ENCODE results near the gene OBSCN.

OBSCN gene

DNA sequence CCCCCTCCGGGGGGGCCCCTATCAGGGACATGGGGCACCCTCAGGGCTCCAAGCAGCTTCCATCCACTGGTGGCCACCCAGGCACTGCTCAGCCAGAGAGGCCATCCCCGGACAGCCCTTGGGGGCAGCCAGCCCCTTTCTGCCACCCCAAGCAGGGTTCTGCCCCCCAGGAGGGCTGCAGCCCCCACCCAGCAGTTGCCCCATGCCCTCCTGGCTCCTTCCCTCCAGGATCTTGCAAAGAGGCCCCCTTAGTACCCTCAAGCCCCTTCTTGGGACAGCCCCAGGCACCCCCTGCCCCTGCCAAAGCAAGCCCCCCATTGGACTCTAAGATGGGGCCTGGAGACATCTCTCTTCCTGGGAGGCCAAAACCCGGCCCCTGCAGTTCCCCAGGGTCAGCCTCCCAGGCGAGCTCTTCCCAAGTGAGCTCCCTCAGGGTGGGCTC is 163.9 kb downstream of the OBSCN start:
- no peak for DNase-seq

DNA sequence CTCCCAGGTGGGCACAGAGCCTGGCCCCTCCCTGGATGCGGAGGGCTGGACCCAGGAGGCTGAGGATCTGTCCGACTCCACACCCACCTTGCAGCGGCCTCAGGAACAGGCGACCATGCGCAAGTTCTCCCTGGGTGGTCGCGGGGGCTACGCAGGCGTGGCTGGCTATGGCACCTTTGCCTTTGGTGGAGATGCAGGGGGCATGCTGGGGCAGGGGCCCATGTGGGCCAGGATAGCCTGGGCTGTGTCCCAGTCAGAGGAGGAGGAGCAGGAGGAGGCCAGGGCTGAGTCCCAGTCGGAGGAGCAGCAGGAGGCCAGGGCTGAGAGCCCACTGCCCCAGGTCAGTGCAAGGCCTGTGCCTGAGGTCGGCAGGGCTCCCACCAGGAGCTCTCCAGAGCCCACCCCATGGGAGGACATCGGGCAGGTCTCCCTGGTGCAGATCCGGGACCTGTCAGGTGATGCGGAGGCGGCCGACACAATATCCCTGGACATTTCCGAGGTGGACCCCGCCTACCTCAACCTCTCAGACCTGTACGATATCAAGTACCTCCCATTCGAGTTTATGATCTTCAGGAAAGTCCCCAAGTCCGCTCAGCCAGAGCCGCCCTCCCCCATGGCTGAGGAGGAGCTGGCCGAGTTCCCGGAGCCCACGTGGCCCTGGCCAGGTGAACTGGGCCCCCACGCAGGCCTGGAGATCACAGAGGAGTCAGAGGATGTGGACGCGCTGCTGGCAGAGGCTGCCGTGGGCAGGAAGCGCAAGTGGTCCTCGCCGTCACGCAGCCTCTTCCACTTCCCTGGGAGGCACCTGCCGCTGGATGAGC is 164.5 kb downstream of the OBSCN start:
- DNase-seq, result no peak

DNA sequence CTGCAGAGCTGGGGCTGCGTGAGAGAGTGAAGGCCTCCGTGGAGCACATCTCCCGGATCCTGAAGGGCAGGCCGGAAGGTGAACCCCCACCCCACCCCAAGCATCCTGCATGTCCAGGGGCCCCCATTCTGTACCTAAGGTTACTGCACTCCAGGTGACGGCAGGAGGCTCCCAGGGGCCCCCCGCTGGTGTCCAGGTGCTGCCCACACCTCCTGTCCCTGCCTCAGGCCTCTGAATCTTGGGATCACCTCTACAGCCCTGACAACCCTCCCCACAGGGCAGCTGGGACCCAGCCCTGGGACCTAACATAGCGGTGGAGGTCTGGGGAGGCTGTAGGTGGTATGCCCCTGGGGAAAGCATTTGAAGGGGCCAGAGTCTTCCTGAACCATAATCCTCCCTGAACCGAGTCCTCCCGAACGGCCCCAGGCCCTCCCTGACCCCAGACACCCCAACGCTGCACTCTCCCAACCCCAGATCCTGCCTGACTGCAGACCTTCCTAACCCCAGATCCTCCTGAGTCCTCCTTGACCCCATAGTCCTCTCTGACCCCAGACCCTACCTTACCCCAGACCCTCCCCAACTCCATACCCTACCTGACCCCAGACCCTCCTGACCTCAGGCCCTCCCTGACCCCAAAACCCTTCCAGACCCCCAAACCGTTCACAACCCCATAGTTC is 165.3 kb downstream of the OBSCN start:
- no peak for DNase-seq

DNA sequence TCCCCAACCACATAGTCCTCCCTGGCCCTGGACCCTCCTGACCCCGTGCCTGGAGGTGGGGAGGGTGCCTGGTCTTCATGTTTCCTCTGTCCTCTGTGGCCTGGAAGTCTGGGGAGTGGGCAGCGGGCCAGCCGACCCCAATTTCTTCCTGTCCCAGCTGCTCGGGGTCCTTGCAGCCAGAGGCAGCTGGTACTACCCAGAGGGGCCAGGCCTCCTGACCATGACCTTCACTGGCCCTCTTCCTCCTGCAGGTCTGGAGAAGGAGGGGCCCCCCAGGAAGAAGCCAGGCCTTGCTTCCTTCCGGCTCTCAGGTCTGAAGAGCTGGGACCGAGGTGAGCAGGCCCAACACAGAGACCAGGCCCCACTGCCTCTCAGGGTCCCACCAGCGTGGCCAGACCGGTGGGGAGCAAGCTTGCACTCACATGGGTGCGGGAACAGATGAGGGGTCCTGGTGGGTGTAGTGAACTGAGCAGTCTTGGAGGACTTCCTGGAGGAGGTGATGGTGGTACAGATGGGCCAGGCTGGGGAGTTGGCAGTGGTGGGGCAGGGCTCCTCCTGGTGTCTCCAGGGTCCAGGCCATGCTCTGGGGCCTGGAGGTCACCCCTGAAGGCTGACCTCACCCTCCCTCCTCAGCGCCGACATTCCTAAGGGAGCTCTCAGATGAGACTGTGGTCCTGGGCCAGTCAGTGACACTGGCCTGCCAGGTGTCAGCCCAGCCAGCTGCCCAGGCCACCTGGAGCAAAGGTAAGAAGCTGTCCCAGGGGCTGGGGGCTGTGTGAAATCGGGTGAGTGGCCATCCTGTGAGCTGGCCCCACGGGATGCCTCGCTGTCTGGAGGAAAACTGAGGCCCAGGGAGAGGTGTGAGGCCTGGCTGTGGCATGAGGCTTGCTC is 166.1 kb downstream of the OBSCN start:
- DNase-seq, result no peak

DNA sequence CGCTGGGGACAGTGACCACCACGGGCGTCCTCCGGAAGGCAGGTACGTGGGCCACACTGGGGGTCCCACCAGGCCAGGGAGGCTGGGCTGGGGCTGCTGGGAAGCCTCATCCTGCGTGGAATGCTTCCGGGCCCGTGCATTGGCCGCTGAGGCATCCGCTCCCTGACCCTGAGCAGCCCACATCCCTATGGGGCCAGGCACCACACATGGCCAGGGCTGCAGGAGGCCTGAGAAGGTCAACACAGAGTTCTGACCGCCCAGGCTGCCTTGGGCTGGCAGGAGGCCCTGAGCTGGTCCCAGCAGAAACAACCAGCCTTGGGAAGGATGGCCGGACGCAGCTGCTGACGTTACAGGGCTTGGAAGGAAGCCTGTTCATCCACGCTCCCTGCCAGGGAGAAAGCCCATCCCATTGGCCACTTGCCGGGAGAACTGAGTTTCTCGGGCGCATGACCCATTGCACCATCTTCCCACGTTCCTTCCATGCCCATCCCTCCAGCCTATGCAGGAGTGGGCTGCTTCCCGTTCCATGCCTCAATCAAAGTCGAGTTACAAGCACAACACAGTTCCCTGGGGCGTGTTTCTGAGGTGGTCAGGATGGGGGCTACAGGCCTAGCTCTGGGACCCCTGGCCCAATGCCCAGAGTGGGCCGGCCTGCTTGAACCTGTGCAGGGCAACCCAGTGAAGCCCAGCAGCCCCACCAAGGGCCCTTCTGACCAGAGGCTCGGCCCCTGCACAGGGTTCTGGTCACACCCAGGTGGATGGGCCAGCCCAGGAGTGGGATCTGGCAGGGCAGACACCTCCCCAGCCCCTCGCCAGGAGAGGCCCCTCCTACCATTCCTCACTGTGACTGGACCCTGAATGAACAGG is 167.1 kb downstream of the OBSCN start:
- no peak for DNase-seq

DNA sequence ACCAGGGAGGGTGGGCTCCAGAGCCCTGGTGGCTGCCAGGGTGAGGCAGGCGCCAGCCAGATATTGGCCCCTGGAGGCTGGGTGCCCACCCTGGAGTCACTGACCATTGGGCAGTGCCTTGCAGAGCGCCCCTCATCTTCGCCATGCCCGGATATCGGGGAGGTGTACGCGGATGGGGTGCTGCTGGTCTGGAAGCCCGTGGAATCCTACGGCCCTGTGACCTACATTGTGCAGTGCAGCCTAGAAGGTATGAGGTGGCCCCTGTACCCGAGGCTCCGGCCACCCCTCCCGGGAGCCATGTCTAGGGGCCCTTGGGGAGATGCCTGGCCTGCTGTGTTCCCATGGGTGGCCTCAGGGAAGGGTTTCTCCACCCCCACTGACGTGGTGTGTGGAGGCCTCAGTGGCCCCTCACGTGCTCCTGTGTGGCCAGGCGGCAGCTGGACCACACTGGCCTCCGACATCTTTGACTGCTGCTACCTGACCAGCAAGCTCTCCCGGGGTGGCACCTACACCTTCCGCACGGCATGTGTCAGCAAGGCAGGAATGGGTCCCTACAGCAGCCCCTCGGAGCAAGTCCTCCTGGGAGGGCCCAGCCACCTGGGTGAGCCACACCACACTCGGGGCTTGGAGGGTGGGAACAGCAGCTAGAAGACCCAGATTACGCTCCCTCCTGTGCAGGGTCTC is 167.9 kb downstream of the OBSCN start:
- no peak for DNase-seq

DNA sequence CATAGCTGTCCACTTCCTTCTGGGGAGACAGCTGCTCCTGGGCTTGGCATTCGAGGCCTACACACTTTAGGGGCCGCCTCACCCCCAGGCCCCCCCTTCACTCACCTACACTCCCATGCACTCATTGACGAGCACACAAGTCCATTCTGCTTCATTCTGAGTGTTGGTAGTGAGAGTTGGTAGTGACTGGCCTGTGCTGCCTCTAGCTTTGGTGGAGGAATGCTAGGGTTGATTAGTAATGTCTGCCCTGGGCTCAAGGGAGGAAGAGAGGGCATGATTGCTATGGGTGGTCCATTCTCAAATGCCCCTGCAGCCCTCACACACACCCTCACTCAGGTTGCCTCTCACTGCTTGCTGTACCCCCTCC is 168.4 kb downstream of the OBSCN start:
- DNase-seq, result no peak

DNA sequence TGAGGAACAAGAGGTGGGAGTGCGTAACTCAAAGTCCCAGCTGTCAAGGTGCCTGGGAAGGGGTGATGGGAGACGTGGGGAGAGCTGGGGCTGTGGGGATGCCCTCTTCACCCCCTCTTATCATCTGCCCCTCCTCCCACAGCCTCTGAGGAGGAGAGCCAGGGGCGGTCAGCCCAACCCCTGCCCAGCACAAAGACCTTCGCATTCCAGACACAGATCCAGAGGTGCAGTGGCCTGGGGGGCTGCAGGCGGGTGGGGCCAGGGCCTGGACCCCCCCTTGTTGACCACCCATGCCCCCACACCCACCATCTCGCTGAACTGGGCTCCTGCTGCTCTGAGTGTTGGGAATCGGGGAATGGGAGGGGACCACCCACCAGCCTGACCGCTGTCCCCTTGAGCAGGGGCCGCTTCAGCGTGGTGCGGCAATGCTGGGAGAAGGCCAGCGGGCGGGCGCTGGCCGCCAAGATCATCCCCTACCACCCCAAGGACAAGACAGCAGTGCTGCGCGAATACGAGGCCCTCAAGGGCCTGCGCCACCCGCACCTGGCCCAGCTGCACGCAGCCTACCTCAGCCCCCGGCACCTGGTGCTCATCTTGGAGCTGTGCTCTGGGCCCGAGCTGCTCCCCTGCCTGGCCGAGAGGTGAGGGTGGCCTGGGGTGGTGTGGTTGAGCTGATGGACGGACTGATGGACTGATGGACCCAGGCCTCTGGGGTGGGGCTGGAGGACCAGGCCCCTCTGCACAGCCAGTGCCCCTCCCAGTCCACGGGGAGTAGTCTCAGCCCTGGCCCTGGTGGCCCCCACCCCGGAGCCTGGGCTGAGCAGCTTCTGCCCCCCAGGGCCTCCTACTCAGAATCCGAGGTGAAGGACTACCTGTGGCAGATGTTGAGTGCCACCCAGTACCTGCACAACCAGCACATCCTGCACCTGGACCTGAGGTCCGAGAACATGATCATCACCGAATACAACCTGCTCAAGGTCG is 169.1 kb downstream of the OBSCN start:
- DNase-seq, result no peak

DNA sequence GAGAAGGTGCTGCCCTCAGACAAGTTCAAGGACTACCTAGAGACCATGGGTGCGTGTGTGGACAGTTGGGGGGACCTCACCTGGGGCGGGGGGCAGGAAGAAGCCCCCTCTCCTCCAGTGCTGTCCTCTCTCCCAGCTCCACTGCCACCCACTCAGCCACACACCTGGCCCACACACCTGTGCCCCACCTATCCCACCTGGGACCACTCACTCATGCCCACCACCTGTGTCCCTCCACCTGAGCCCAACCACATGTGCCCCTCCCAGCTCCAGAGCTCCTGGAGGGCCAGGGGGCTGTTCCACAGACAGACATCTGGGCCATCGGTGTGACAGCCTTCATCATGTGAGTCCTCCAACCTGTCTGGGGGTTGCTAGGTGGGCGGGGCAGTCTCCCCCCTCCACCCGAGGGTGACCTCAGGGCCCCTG is 169.8 kb downstream of the OBSCN start:
- no peak for DNase-seq

DNA sequence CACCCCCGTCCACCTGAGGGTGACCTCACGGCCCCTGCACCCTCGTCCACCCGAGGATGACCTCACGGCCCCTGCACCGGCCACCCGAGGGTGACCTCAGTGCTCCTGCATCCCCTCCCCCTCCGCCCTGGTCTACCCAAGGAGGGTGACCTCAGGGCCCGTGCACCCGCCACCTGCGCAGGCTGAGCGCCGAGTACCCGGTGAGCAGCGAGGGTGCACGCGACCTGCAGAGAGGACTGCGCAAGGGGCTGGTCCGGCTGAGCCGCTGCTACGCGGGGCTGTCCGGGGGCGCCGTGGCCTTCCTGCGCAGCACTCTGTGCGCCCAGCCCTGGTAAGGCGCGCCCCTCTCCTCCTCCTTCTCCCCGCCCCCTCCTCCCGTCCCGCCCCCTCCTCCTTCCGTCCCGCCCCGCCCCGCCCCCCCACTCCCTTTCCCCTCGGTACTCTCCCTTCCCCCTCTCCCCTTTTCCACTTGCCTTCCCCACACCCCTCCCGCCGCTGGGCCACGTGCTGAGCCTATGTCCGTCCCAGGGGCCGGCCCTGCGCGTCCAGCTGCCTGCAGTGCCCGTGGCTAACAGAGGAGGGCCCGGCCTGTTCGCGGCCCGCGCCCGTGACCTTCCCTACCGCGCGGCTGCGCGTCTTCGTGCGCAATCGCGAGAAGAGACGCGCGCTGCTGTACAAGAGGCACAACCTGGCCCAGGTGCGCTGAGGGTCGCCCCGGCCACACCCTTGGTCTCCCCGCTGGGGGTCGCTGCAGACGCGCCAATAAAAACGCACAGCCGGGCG is 170.4 kb downstream of the OBSCN start:
- peak; percentile 3 for DNase-seq

DNA sequence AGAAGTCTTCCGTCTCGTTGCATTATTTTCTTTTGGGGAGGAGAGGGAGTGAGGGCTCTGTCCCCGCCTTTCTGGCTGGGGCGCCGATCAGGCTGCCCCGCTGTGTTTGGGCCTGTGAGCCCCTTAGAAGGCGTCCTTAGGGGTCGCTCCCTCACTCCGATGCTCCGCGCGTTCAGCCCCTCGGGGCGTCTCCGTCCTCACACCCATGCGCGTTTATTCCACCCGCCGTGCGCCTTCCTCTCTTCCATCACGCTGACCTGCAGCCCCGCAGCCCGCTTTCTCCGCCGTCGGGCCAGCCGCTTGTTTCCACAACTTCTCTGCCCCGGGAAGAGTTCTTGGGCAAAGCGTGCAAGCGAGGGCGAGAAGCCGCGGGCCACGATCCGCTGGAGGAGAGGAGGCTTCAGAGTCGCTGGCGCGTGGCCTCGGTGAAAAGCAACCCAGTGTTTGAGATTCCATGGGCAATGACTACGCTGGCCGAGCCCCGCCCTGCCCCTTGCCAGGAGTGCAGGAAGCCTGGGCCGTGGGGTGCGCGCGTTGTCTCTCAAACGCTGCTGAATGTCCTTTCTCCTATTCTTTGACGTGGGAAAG is 171.1 kb downstream of the OBSCN start:
- no peak for DNase-seq

DNA sequence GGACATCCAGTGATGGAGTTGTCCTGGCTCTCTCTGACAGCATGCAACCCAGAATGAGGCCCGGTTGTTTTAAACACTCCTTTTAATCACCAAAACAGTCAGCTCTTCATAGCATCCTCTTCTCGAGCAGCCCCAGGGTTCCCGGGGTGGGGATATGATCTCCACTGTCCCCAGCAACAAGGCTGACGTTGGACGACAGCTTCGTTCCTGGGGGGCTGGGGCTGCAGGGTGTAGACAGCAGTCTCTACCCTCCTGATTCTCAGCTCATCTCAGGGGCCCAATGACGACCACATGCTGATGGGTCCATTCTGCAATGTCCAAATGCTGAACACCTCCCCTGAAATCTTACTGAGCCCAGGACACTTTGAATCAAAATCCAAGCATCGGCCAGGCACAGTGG is 171.8 kb downstream of the OBSCN start:
- DNase-seq, result no peak

DNA sequence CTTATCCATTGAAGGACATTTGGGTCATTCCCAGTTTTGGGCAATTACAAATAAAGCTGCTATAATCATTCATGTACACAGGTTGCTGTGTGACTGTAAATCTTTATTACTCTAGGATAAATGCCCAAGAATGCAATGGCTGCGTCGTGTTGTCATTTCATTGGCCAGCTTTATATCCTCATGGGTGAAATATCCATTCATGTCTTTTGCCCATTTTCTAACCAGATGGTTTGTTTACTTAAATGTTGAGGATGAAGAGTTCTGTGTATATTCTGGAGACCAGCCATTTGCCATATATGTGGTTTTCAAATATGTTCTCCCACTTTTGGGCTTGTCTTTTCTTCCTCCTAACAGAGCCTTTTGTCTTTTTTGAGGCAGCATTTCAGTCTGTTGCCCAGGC is 173.5 kb downstream of the OBSCN start:
- DNase-seq, result no peak

DNA sequence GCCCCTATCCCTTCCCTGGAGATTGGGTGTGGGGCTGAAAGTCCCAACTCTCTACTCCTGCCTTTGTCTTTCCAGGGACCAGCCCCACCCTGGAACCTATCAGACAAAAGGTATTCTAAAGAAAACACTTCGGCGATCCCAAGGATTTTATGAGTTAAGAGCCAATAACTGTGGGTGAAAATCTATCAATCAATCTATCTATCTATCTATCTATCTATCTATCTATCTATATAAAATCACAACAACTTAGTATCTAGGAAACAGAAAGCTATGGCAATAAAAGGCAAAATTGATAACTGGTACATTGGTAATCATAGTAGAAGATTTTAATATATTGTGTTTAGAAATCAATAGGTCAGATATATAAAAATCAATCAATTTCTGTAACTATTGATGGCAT is 175.9 kb downstream of the OBSCN start:
- DNase-seq, result no peak

DNA sequence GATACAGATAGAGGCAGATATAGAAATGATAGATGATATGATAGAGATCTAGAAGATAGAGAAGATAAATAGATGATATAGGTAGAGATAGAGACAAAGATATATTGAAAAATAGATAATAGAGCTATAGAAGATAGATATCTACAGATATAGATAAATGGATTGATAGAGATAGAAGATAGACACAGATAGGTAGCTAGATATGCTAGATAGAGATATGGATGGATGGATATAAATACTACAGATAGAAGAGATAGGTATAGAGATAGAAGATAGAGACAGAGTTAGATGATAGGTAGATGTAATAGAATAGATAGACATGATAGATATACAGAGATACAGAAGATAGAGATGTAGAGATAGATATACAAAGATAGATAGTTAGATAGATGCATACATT is 177.4 kb downstream of the OBSCN start:
- DNase-seq, result no peak

DNA sequence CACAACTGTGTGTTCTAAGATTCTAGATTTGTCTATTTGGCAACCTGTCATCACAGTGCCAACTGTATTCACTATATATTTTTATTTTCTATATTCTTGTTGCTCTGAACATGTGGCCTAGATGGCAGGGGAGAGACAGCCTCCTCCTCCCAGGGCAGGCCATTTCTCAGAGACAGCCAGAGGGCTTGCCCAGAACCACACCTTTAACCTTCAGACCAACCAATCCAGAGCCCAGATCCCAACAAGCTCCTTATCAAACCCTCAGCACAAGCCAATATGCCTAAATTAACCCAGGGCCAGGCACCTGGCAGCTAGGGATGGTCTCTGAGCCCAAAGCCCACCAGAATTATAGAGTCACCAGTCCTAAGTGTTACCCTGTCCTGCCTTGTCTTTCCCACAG is 179.5 kb downstream of the OBSCN start:
- DNase-seq, result no peak

DNA sequence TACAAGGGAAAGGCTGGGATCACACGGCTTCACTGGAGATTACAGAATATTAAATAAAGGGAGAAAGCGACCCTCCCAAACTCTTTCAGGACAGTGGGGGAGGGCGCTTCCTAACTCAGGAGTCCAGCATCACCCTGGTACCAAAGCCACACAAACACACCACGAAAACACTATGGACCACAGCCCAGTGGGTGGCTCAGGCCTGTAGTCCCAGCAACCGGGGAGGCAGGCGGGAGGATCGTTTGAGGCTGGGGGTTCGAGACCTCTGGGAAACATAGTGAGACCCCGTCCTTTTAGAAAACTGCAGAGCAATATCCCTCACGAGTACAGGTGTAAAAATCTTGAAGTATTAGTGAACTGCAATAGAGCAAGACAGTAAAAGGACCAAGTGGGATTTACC is 182.8 kb downstream of the OBSCN start:
- DNase-seq, result no peak

DNA sequence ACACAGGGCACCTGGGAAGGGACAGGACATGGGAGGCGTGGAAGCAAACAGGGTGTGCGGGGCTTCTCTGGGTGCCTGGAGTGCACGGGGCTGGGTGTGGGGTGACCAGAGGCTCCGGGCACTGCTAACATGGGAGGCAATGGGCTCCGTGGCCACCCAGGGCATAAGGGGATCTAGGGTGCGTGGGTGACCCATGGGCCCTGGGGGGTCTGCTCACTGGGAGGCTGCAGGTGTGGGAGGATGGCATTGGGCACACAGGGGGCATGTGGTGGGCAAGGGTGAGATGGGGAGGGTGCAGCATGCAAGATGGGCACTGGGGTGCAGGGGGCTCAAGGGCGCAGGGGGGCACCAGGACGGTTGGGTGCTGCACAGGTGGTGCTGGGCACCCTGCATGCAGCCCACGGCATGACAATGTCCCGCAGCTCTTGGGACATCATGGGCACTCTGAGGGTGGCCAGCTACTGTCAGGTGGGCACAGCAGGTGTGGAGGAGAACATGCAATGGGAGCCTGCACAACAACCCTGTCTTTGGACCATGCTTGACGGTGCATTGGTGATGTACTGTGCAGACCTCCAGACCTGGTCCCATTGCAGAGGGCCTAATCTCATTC is 183.7 kb downstream of the OBSCN start:
- no peak for DNase-seq
